GM13976 (cell line): ENCODE data around the gene PDIK1L.

Experiments used
- DNase-seq: peaks from one replicate; pipeline ENCODE4 v3.0.0; 2012; ENCODE audit warnings: low spot score
- CTCF ChIP-seq: IDR thresholded peaks from 2 replicates; pipeline ENCODE4 v1.5.1; 2012; ENCODE audit warnings: borderline replicate concordance, mild to moderate bottlenecking; ENCODE audit not compliant: insufficient read depth; ENCODE audit errors: extremely low read depth, missing control alignments, control extremely low read depth
- in situ Hi-C: fragments of 300-500 bp; cut with MboI; formaldehyde crosslinking; loops from one replicate; pipeline ENCODE4 v1.12.0; 2022; ENCODE audit warnings: low sequenced_read_pairs, mixed read lengths, inconsistent platforms; ENCODE audit not compliant: unreplicated experiment

Gene PDIK1L

GRCh38 chr1:26079178-26079563 lies 32.5 kb upstream of the PDIK1L start:
- no peak for DNase-seq
- in situ Hi-C loops: no loop called here
- TF ChIP-seq CTCF: no peak

GRCh38 chr1:26079960-26080814 lies 31.4 kb upstream of the PDIK1L start:
- in situ Hi-C loops: no loop called here
- TF ChIP-seq CTCF: no peak

GRCh38 chr1:26081267-26082019 lies 30.2 kb upstream of the PDIK1L start:
- no peak for DNase-seq
- TF ChIP-seq CTCF: no peak
- in situ Hi-C loops: no loop called here

More at GRCh38 chr1:26079960-26080814, 31.4 kb upstream of the PDIK1L start:
- no peak for DNase-seq

GRCh38 chr1:26082020-26082350 lies 29.6 kb upstream of the PDIK1L start:
- in situ Hi-C loops: no loop called here
- no peak for TF ChIP-seq CTCF

GRCh38 chr1:26083208-26083607 lies 28.4 kb upstream of the PDIK1L start:
- DNase-seq: no peak
- in situ Hi-C loops: no loop called here
- TF ChIP-seq CTCF: no peak

More at GRCh38 chr1:26082020-26082350, 29.6 kb upstream of the PDIK1L start:
- DNase-seq: no peak

GRCh38 chr1:26084091-26084561 lies 27.5 kb upstream of the PDIK1L start:
- no peak for TF ChIP-seq CTCF
- in situ Hi-C loops: no loop called here
- no peak for DNase-seq
